GM06990 (cell line): ENCODE data around the gene CACNA2D3.

Experiments
- DNase-seq: peaks from one replicate; pipeline ENCODE4 v3.0.0-alpha.2; 2011; ENCODE audit not compliant: insufficient read length; ENCODE audit errors: extremely low read depth
- H3K27me3 ChIP-seq: replicated peaks from 2 replicates; pipeline ENCODE4 v1.6.0; 2011; ENCODE audit warnings: low read length; ENCODE audit not compliant: control insufficient read depth, insufficient read depth
- H3K36me3 ChIP-seq: 2 replicates; pipeline ENCODE4 v1.5.1; 2011; ENCODE audit warnings: low read length; ENCODE audit not compliant: control insufficient read depth, insufficient read depth
- H3K4me3 ChIP-seq: replicated peaks from 2 replicates; pipeline ENCODE4 v1.5.1; 2011; ENCODE audit warnings: low read depth, mild to moderate bottlenecking, control low read depth, low read length
- TF ChIP-seq, protein P1 (sequence below): IDR thresholded peaks from 2 replicates; pipeline ENCODE4 v1.5.1; 2011; ENCODE audit warnings: low read length, control low read depth, mild to moderate bottlenecking, inconsistent platforms; ENCODE audit not compliant: insufficient read depth, poor library complexity, severe bottlenecking

The CACNA2D3 gene

DNA sequence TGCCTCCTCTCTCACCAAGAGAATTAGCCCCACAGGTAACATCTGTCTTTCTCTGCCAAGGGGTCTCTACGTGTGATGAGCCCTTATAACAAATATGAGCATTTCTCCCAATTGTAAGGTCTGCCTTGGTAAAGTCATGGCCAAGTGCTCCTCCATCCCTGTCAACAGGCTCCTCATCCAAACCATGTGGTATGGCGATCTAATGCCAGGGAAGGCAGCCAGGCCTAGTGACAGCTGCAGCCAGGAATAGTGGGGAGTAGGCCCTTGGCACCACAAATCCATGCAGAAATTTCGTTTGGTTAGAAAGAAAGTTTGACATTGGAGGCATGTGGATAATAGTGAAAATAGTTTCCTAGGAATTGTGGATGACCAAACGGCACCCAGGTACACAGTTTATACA, 810.3 kb downstream of the CACNA2D3 start:
- H3K4me3 ChIP-seq = no peak overlapping the region
- TF ChIP-seq, protein P1, sequence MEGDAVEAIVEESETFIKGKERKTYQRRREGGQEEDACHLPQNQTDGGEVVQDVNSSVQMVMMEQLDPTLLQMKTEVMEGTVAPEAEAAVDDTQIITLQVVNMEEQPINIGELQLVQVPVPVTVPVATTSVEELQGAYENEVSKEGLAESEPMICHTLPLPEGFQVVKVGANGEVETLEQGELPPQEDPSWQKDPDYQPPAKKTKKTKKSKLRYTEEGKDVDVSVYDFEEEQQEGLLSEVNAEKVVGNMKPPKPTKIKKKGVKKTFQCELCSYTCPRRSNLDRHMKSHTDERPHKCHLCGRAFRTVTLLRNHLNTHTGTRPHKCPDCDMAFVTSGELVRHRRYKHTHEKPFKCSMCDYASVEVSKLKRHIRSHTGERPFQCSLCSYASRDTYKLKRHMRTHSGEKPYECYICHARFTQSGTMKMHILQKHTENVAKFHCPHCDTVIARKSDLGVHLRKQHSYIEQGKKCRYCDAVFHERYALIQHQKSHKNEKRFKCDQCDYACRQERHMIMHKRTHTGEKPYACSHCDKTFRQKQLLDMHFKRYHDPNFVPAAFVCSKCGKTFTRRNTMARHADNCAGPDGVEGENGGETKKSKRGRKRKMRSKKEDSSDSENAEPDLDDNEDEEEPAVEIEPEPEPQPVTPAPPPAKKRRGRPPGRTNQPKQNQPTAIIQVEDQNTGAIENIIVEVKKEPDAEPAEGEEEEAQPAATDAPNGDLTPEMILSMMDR = no peak
- no peaks in the 10 kb centered on the region for H3K36me3 ChIP-seq
- DNase-seq = no peak
- no peaks in the 10 kb centered on the region; the same call in none of the 2 replicates for H3K27me3 ChIP-seq

DNA sequence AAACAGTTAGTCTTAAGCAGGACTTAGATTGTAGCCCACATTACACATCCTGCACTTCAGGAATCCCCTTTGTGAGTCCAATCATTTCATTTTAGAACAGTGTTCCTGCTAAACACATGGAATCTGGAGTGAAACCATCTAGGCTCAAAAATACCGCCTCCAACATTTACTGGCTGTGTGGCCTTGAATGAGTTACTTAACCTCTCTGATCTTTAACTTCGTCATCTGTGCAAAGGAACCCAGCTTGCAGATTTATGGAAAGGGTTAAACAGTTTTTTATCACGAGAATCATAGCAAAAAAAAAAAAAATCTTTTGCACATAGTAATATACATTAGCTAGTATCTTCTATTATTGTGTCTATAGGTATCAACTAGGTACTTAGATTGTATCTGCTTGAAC, 813.5 kb downstream of the CACNA2D3 start:
- Histone ChIP-seq H3K4me3 (no peak overlapping the region), H3K27me3 (peaks cover 3% of the 10 kb centered on the region), H3K36me3 (no peaks in the 10 kb centered on the region)
- DNase-seq = no peak
- TF ChIP-seq, protein P1 = no peak

DNA sequence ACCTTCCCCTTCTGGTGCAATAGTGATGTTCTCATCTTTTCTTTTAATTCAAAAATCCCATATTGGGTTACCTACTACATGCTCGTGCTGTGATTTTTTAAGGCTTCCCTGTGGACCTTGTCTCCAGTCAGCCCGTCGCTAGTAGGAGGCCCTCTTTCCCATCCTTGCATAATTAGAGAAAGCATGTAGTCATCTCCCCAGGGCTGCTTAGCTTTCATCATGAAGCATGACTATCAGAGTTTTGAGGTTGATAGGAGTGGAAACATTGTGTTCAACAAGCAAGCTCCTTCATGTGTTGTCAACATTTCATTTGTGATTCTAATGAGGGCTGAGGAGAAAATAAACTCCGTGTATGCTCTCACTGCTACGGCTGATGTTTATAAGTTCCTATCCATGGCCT, 814.2 kb downstream of the CACNA2D3 start:
- H3K4me3 ChIP-seq = no peak overlapping the region
- H3K36me3 ChIP-seq = no peaks in the 10 kb centered on the region
- peaks cover 3% of the 10 kb centered on the region for H3K27me3 ChIP-seq
- DNase-seq = no peak
- TF ChIP-seq, protein P1 = no peak

DNA sequence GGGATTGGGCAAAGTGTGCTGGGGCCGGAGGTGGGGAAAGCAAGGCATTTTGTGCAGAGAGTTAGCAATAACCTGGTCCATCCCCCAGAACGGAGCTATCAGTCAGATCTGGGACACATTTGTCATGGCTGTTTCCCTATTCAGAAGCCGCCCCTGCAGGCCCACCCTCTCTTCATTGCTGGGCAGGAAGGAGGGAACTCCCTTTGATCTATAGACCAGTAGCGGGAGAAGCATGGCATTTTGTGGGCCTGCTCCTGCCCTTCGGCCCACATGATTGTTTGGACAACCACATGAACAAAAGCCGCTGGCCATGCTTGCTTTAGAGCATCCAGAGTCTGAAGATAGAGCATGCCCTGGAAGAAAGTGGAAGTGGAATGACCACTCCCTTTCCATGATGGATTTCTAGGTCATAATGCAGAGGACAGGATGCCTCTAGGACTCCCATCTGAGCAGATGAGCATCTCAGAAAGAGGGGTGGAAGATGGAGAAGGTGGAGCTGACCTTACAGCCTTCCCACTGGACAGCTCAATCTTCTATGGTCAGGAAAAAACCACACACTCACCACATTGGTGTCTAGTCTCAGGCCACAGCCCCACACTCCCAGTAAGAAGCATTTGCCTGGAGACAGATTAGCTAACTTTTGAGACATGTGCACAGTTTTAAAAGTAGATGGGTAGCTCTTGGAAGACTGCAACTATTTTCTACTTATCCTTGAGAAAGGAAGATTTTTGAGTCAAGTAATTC, 817.4 kb downstream of the CACNA2D3 start:
- DNase-seq = no peak
- TF ChIP-seq, protein P1 = no peak
- Histone ChIP-seq H3K27me3 (peaks cover 3% of the 10 kb centered on the region), H3K4me3 (no peak overlapping the region), H3K36me3 (no peaks in the 10 kb centered on the region)

DNA sequence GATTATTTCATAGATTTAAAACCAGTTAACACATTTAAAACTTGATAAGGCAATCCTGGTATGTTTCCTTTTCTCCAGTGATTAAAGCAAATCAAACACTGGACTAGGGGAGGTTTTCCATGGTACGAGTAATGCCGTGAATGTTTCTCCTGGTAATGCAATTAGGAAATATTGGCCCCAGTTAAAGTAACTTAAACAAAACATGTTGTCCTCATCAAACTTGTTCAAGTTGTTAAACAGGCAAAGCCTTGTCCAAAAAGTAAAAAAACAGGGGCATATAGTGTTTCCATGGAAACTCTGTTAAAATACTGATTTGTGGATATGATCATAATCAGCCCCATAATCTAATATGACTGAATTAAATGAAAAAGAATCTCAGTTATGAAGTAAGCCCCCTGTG, 818.6 kb downstream of the CACNA2D3 start:
- TF ChIP-seq, protein P1 = no peak
- no peaks in the 10 kb centered on the region for H3K36me3 ChIP-seq
- no peak overlapping the region for H3K4me3 ChIP-seq
- DNase-seq = no peak
- H3K27me3 ChIP-seq = peaks cover 3% of the 10 kb centered on the region
